Progenitor cell of endocrine pancreas (in vitro differentiated cells): ENCODE results near the gene FEM1A. TPM values are rescaled to one million over a fixed set of nuclear protein-coding genes. Genes with fewer than 3 reads are reported as not detected.

Experiments used
- DNase-seq: peaks from one replicate; pipeline ENCODE4 v3.0.0; 2021; ENCODE audit warnings: low spot score; ENCODE audit not compliant: unreplicated experiment
- H3K27ac Mint-ChIP-seq: 2 replicates; pipeline ENCODE4 v1.8.0; 2021; ENCODE audit warnings: mild to moderate bottlenecking, moderate library complexity, mixed read lengths
- H3K27me3 Mint-ChIP-seq: 2 replicates; pipeline ENCODE4 v1.8.0; 2021; ENCODE audit warnings: mixed read lengths
- H3K36me3 Mint-ChIP-seq: 2 replicates; pipeline ENCODE4 v1.8.0; 2022; ENCODE audit warnings: mixed read lengths; ENCODE audit not compliant: insufficient read depth
- H3K4me1 Mint-ChIP-seq: 2 replicates; pipeline ENCODE4 v1.8.0; 2021; ENCODE audit warnings: low read depth, mixed read lengths
- H3K4me3 Mint-ChIP-seq: 2 replicates; pipeline ENCODE4 v1.8.0; 2021; ENCODE audit warnings: low read depth, mild to moderate bottlenecking, moderate library complexity, mixed read lengths
- H3K9me3 Mint-ChIP-seq: 2 replicates; pipeline ENCODE4 v1.8.0; 2021; ENCODE audit warnings: low read depth, mixed read lengths
- CTCF ChIP-seq: fragments of 200-600 bp; sonication (generic); IDR thresholded peaks from one replicate; pipeline ENCODE4 v1.5.0; 2021; ENCODE audit warnings: antibody characterized with exemption, mild to moderate bottlenecking; ENCODE audit not compliant: unreplicated experiment
- microRNA-seq: library from miRNA; unstranded; fragments of <30 nt; microRNA quantifications from one replicate; pipeline ENCODE4 v1.1.0, GENCODE V29; 2020; ENCODE audit warnings: borderline number of aligned reads; ENCODE audit not compliant: unreplicated experiment
- total RNA-seq: library from RNA; stranded (reverse); gene quantifications from 2 replicates; pipeline ENCODE4 v1.2.1, GENCODE V29; 2021

The FEM1A gene
- total RNA-seq, 1 donor from 2014 or later, result 13.0 TPM

DNA sequence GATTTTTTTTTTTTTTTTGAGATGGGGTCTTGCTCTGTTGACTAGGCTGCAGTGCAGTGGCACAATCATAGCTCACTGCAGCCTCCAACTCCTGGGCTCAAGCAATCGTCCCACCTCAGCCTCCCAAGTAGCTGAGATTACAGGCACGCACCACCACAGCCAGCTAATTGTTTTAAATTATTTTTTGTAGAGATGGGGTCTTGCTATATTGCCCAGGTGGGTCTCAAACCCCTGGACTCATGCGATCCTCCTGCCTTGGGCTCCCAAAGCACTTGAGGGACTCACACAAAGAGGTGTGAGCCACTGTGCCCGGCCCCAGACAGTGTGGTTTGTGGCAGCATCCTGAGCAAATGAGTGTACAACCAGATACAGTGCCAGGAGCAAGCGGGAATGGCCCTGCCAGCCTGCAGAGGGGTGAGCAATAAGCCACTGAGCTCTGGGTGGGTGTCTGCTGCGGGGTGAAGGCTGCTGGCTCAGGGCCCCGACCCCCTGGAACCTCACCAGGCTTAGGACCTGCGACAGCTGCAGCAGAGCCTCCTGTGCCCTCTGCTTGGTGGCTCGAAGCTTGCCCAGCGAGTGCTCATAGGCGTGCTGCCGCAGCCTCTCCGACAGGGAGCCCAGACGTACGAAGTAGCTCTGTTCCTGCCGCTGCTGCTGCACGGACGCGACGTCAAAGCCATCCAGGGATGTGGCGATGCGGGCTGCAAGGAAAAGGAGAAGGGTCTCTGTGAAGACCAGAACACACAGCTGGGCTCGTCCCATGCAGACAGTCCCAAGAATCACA, 55.8 kb downstream of the FEM1A start:
- no peak for TF ChIP-seq CTCF
- Mint-ChIP-seq H3K4me3 (no peak overlapping the region), H3K4me1 (no peaks in the 10 kb centered on the region), H3K27me3 (no peaks in the 10 kb centered on the region), H3K9me3 (no peaks in the 10 kb centered on the region), H3K36me3 (peaks cover 21% of the 10 kb centered on the region), H3K27ac (no peak overlapping the region)
- no peak for DNase-seq

GRCh38 chr19:4849019-4849418, 57.5 kb downstream of the FEM1A start:
- TF ChIP-seq CTCF, result no peak
- Mint-ChIP-seq H3K27ac (no peak overlapping the region), H3K9me3 (no peaks in the 10 kb centered on the region), H3K27me3 (no peaks in the 10 kb centered on the region), H3K4me1 (no peaks in the 10 kb centered on the region), H3K4me3 (no peak overlapping the region), H3K36me3 (peaks cover 17% of the 10 kb centered on the region)
- no peak for DNase-seq

Small RNA genes within 50 kb of the gene (microRNA-seq; reads per million reads assigned to microRNA genes)
- gene MIR7-3, result 23.3 reads per million, percentile 32 among the genes with 10 or more reads in this experiment

Other genes starting within 250 kb of the FEM1A start
- gene SEMA6B, start 232.1 kb upstream of the FEM1A start, total RNA-seq, result 26.6 and 28.3 TPM in 2 replicates
- gene TNFAIP8L1, start 152.2 kb upstream of the FEM1A start, total RNA-seq, result 7.3 and 8.5 TPM in 2 replicates
- gene MYDGF, start 121.4 kb upstream of the FEM1A start, total RNA-seq, result 42.5 and 45.9 TPM in 2 replicates
- gene DPP9, start 67.9 kb upstream of the FEM1A start, total RNA-seq, result 48.9 and 50.3 TPM in 2 replicates
- 3.4 and 4.0 TPM in 2 replicates for gene TICAM1, start 40.0 kb downstream of the FEM1A start, total RNA-seq
- gene PLIN3, start 75.9 kb downstream of the FEM1A start, total RNA-seq, result 40.0 and 43.6 TPM in 2 replicates
- gene ARRDC5, start 111.2 kb downstream of the FEM1A start, total RNA-seq, result not detected in 2 replicates
- gene UHRF1, start 117.8 kb downstream of the FEM1A start, total RNA-seq, result 60.2 and 63.5 TPM in 2 replicates
- 59.6 TPM in 2 replicates for gene KDM4B, start 177.4 kb downstream of the FEM1A start, total RNA-seq